ENCODE measurements around the gene CLCNKA.
"Not testable (repeated sequence)": the region's sequence is repeated elsewhere in the genome, so short reads cannot be mapped to it uniquely, and the experiment has no call there.

The CLCNKA gene

DNA sequence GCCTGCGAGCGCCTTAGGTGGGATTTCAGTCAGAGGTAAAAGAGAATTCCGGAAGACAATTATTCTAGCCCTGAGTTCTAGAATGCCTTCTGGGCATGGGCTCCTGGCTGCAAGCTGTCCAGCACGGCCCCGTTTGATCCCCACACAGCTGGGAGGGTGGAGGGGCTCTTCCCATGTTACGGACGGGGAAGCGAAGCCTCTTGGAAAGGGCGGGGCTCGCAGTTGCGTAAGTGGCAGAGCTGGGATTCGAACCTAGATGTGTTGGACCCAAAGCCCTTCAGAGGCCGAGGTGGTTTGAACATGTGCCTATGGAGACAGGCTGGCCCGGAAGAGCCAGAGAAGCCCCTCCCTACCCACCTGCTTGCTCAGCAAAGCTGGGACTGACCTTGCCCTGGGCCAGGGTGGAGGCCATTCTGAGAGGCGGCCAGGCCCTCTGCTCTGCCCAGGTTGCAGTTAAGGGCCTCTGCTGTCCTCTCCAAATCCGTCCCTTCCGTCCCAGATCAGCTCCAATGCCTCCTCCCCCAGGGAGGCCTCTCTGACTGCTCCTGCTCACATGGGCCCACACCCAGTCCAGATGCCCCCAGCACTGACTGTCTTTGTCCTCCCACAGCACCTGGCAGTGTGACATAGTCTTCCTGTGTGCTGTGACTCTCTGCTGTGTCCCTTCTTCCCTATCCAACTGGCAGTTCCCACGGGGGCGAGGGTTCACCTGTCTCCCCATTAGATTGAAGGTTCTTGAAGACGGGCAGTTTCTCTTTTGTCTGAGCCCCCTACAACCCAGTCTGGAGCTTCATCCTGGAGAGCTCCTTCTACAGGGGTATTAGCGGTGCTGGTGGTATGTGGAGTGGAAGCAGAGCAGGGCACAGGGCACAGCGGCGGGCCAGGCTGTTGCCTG, 2.8 kb upstream of the CLCNKA start:
- no peak for DNase-seq

DNA sequence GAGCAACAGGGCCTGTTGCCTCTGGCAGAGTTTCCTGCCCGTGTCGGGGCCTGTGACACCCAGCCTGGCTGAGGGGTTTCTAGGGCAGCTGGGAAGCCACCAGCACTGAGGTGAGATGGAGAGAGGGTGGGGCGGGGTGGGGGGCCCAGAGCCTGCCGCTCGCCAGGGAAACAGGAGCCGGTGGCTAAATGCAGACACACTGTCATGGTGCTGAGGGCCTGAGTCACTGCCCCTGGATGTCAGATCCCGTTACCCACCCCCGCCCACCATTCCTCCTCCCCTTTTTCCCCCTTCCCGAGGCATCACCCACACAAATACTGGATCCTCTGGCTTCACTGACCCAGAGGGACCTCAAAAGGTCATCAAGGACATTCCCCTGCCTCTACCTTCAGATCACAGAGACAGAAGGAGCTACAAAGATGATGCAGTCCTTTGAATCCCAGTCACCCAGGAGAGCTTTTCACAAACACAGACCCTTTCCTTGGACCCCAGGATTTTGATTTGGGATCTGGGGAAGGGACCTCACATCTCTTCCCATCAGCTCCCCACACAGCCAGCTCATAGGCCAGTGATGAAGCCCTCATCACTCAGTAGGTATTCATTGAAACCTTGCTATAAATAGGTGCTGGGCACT, 2.1 kb upstream of the CLCNKA start:
- DNase-seq, result no peak

DNA sequence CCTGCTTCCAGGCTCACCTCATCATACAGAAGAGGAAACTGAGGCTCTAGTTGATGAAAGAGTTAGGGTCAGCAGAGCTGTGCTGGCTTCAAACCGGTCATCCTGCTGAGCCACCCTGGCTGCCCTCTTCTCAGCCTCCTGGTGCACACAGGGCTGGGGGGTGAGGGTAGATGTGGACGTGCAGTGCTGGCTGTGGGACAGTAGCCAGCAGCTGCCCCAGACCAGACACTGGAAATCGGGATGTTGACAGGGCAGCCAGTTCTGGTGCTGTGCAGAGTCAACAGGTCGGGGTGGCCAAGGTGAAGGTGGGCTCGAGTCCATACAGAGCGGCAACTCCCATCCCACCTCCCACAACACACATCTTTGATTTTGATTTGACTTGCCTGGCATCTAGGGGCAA, 1.5 kb upstream of the CLCNKA start:
- DNase-seq, result no peak

DNA sequence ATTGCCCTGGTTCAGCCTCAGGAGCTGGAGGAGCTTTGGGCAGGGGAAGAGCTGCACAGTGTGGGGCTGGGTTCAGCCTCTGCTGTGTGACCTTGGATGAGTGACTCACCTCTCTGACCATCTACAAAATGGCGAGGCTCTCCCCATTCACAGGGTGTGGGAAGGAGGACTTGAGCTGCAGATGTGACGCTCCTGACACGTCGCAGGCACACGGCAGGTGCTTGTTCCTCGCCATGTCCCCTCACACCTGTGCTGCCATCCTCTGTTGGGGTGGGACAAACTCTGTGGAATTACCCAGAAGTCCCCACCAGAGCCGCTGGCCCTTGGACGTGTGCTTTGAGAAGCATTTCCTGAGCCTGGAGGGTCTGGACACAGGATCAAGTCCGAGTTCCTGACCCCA, 958 bp upstream of the CLCNKA start:
- DNase-seq, result not testable (repeated sequence)

DNA sequence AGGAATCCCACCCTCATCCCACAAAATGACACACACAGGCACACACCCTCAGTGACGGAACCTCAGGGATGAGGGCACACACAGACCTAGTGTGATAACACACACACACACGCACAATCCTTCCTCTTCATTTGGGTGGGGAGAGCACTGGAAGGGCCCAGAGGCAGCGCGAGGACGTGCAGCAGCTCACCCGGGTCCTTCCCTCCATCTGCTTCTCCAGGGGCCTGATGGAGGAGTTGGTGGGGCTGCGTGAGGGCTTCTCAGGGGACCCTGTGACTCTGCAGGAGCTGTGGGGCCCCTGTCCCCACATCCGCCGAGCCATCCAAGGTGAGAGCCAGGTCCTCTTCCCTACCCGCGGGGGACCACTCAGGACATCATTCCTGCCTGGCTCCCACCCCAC, 557 bp downstream of the CLCNKA start:
- no peak for DNase-seq

DNA sequence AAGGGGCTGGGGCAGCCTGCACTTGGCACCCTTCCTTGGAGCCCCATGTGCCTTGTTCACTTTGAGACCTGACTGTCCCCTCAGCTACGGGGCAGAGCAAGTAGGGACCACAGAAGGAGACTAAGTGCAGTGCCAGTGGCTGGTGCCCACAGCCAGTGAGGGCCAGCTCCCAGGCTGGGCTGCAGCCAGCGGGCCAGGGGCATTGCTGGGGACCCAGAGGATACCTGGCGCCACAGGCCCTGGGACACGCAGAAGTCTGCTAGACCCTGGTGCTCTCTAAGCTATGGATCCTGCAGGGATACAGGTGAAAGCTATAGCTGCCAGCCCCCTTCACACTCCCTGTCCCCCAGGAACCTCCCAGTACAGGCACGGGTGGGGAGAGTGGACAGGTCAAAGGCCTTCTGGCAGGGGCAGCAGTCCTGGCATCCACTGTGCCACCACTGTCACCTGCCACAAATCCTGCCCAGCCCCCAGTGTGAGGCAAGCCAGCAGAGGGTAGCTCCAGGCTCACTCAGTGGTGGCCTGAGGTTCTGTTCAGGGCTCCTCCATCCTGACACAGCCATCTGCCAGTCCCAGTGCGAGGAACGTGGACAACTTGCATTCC, 1.3 kb downstream of the CLCNKA start:
- DNase-seq, result no peak

DNA sequence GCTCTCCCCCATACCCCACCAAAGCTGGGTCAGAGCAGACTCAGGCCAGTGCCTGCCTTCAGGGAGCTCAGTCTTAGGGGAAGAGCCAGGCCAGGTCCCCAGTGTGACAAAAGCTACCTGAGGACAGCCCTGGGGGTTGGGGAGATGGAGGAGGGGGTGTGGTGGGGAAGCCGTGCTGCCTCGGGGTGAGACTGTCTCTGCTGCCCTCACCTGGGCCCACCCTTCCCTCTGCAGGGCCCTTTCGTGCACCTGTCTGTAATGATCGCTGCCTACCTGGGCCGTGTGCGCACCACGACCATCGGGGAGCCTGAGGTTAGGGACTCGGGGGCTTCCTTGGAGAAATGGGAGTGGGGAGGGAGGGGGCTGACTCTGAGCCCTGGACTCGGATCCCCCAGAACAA, 4.5 kb downstream of the CLCNKA start:
- DNase-seq, result not testable (repeated sequence)

DNA sequence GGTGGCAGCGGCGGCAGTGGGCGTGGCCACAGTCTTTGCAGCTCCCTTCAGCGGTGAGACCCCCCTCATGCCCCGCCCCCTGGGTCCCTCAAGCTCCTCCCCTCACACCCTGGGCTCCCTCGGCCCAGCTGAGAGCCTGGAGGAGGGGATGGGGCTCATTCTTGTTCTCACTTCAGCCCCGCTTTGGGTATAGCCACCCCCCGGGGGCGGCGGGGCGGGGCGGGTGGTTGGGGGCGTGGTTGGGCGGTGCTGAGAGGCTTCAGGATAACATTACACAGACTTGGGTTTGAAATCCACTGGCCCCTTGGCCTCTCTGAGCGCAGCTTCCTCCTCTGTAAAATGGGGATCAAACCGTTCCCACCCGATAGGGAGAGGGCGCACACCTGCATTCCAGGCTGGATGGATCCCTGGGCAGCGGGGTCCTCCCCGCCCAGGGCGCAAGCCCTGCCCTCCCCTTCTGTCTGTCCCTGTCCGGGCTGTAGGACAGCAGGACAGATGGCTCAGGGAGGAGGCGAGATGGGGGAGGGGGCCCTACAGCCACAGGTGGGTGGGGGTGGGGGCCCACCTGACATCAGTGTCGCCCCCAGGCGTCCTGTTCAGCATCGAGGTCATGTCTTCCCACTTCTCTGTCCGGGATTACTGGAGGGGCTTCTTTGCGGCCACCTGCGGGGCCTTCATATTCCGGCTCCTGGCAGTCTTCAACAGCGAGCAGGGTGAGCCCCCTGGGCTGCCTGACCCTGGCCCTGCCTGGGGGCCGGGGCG, 5.1 kb downstream of the CLCNKA start:
- DNase-seq, result peak; percentile 61

DNA sequence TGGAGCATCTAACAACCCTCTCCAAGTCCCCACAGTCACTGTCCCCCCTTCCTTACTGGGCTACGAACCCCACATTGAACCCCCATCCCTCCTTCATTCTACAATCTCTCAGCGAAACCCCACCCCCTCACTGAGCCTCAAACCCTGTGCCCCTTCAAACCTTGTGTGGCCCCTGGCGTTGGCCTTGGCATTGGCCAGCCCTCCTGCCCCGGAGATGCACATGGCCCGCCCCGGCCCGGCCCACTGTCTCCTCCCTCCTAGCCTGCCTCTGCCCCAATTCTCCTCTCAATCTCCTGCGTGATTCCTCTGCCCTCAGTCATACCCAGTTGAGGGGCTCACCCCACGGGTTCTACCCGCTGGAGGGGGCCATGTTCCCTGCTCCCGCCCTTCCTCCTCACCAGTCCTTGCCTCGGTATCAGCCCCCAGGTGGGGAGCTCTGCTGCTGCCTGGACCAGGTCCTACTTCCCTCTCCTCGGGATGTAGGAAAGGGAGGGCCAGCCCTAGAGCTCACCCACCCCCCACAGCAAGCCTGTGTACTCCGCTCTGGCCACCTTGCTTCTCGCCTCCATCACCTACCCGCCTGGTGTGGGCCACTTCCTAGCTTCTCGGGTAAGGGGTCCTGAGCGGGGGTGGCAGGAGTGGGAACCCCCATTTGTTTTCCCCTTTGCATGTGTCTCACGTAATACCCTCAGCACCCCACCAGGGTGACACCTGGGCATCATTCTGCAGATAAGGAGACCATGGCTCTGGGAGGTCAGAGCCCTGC, 6.6 kb downstream of the CLCNKA start:
- no peak for DNase-seq

DNA sequence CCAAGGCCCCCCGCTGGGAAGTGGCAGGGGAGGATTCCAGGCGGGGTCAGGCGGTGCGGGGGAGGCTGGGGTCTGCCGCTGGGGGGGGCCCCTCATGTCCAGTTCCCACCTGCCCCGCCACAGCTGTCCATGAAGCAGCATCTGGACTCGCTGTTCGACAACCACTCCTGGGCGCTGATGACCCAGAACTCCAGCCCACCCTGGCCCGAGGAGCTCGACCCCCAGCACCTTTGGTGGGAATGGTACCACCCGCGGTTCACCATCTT, 7.1 kb downstream of the CLCNKA start:
- not testable (repeated sequence) for DNase-seq

DNA sequence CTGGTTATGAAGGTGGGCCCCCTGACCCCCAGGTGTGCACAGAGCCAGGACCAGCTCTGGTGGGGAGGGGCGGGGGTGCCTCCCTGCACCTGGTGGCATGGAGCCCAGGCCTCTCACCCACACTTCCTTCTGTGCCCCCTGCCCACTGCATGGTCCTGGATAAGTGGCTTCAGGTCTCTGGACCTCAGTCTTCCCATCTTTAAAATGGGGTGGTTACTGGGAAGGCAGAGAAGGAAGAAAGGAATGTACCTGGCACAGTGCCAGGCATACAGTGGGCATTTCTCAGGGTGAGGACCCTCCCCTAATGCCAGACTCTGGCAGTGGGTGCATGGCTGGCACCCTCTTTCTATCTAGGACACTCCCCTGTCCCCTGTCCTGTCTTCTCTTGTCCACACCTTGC, 7.5 kb downstream of the CLCNKA start:
- DNase-seq, result no peak

DNA sequence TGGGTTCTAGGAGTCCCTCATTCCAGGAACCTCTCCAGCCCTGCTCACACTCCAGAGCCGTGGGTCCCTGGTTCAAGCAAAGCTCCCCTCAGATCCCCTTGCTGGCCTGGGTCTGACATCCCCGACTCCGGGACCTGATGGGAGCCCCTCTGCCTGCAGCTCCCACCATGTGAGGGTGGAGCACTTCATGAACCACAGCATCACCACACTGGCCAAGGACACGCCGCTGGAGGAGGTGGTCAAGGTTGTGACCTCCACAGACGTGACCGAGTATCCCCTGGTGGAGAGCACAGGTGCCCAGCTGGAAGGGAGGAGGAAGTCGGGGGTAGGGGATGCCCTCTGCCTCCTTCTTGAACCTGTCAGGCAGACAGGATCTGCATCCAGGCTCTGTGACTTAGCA, 9.7 kb downstream of the CLCNKA start:
- no peak for DNase-seq

DNA sequence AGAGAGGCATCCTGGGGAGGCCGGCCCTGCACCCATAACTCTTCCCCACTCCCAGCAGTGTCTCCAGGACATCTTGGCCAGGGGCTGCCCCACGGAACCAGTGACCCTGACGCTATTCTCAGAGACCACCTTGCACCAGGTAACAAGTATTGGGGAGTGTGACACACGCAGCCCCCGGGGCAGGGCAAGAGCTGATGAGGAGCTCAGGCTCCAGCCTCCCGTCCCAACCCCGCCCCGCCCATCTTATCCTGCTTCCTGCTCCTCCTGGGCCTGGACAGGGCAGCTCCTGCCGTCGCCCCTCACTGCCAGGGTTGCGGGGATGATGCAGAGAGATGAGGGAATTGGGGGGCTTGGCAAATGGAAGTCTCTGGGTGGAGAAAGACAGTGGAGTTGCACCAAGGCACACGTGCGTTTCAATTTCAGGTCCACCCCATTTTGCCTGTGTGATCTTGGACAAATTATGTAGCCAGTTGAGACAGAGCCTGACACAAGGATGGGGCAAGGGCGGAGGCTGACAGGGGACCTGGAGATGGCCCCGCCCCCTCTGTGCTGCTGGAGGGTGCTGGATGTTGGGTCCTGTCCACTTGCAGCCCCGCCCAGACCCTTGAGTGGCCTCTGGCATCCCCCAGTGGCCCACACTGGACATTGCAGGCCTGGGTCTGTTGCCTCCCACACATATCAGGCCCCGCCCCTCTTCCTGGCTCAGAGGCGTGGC, 10.7 kb downstream of the CLCNKA start:
- peak; percentile 83 for DNase-seq

DNA sequence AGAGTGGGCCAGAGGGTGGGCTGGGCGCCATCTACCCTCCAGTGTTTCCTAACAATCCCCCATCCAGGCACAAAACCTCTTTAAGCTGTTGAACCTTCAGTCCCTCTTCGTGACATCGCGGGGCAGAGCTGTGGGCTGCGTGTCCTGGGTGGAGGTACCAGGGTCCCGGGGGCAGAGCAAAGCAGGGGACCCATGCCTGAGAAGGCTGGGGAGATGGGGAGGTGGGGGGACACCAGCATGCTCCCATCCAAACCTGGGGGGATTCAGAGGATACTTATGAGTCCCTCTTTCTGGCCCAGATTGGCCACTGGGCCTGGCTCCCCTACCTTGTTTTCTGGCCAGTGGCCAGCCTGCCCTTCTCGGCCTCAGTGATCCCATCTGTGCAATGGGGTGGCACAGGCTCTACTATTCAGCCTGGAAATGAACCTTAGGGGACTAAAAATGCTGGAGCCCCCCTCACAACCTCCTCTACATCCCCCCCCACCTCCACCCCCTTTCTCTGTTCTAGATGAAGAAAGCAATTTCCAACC, 11.3 kb downstream of the CLCNKA start:
- not testable (repeated sequence) for DNase-seq

DNA sequence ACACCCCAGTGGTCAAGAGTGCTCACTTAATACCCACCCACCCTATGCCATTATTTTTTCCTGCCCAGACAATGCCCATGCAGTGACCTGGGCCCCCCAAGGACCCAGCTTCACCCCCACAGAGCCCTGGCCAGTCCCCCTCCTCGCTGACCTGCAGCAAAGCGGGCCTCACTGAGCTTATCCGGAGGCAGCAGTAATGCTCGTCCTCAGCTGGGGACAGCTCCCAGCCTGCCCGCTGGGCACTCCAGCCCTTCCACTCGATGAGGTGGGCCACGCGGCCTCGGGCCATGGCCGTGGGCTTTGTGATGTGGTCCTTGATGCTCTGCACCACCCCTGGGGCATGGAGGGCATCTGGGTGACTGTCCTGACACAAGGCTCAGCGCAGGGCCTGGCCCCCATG, 14.6 kb downstream of the CLCNKA start:
- DNase-seq, result not testable (repeated sequence)

DNA sequence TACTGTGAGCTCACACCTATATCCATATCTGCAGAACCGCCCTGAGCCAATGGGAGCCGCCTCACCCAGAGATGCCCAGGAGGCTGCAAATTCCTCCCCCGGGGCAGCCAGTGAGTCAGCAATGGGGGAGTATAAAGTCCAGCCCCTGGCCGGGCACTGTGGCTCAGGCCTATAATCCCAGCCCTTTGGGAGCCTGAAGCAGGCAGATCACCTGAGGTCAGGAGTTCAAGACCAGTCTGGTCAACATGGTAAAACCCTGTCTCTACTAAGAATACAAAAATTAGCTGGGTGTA, 16.7 kb downstream of the CLCNKA start:
- DNase-seq, result no peak

DNA sequence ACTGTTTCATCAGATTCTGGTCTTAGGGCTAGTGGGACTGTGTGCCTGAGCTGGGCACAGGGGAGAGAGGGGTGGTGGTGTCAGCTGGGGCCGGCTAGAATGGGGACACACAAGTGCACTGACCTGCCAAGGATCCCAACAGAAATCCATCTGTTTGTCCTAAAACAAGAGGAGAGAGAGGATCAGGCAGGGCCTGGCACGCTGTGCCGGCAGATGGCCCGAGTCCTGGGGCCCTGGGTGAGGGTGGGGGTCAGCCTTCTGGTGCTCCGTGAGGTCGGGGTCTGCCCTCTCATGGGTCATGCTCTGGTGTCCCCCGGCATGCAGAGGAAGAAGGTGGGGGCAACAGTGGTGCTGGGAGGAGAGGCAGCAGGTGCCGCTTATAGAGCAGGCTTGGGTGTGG, 18.0 kb downstream of the CLCNKA start:
- not testable (repeated sequence) for DNase-seq

DNA sequence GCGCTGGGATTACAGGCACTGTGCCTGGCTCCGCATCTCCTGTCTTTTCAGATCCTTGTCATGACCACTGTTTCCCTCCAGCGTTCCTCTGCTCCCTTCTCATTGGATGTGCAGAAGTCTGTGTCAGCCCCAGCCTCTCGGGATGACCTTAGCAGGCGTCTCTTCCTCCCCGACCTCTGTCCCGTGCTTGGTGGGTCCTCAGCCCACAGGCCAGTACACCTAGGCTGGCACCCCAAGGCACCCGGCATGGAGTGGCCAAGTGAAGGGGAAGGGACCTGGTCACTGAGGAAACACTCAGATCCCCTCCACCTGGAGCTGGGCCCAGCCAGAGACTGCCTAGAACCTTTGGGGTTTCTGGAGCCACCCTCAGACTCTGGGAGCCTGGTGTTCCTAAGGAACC, 19.4 kb downstream of the CLCNKA start:
- DNase-seq, result no peak

DNA sequence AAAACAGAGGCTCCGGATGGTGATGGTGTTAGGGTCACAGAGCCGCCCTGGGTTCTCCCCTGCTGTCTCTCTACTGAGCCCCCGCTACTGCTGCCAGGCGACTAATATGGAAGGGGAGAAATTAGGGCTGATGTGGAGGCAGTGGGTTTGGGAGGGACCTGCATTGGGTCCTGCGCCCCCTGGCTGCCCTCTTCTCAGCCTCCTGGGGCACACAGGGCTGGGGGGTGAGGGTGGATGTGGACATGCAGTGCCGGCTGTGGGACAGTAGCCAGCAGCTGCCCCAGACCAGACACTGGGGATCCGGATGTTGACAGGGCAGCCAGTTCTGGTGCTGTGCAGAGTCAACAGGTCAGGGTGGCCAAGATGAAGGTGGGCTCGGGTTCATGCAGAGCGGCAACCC, 20.3 kb downstream of the CLCNKA start:
- DNase-seq, result no peak

DNA sequence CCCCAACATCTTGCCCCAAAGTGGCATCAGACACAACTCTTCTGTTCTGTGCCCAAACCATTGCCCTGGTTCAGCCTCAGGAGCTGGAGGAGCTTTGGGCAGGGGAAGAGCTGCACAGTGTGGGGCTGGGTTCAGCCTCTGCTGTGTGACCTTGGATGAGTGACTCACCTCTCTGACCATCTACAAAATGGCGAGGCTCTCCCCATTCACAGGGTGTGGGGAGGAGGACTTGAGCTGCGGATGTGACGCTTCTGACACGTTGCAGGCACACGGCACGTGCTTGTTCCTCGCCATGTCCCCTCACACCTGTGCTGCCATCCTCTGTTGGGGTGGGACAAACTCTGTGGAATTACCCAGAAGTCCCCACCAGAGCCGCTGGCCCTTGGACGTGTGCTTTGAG, 20.8 kb downstream of the CLCNKA start:
- not testable (repeated sequence) for DNase-seq

DNA sequence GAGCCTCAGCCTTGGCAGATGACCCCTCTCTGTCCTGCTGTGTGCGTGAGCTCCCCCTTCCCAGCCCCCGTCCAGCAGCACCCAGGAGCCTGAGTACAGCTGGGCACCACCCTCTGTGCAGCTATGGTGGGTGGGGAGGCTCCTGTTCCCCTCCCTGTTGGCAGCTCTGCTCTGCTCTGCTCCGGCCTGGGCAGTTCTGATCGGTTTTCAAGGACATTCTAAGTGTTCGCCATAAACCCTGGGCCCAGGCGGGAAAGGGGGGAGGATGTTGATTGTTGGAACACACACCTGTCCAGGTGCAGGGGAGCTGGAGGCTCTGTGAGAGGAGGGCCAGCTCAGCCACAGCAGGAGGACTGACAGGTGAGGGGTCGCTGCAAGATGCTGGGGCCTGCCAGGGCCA, 21.7 kb downstream of the CLCNKA start, which contains the start of gene CLCNKB:
CLCNKB (plus strand) TSS at position 262 of the 400 bp plus-strand sequence. CDS start 711 bp downstream, outside the sequence.
- DNase-seq, result no peak

DNA sequence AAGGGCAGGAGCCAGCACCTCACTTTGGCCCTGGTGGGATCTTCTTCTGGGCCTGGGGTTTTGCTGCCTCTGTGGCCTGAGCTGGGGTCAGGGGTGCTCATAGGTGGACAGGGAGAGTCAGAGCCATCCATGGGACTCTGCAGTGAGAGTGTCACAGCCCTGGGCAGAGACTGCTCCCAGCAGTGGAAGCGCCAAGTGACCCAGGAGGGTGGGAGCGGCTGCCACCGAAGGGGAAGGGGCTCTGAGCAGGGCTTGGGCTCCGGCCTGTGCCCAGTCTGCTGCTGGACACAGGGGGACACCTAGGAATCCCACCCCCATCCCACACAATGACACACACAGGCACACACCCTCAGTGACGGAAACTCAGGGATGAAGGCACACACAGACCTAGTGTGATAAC, 22.1 kb downstream of the CLCNKA start:
- no peak for DNase-seq

All from activated CD8-positive, alpha-beta memory T cell treated with anti-CD3 and anti-CD28 coated beads, Interleukin-2, amount 50 U/mL, for 48 hours (primary cell).